GM13977 (cell line): ENCODE measurements around the gene LYRM4.

Experiments used
- DNase-seq: peaks from one replicate; pipeline ENCODE4 v3.0.0; 2012; ENCODE audit warnings: low spot score
- CTCF ChIP-seq: IDR thresholded peaks from 2 replicates; pipeline ENCODE4 v1.5.1; 2012; ENCODE audit warnings: mild to moderate bottlenecking, control low read depth; ENCODE audit not compliant: insufficient read depth; ENCODE audit errors: extremely low read depth, missing control alignments
- in situ Hi-C: fragments of 300-500 bp; cut with MboI; formaldehyde crosslinking; loops from one replicate; pipeline ENCODE4 v1.12.0; 2022; ENCODE audit warnings: low sequenced_read_pairs, low pct_unique_long_range_greater_than_20kb, mixed read lengths, inconsistent platforms; ENCODE audit not compliant: unreplicated experiment

LYRM4 gene

DNA sequence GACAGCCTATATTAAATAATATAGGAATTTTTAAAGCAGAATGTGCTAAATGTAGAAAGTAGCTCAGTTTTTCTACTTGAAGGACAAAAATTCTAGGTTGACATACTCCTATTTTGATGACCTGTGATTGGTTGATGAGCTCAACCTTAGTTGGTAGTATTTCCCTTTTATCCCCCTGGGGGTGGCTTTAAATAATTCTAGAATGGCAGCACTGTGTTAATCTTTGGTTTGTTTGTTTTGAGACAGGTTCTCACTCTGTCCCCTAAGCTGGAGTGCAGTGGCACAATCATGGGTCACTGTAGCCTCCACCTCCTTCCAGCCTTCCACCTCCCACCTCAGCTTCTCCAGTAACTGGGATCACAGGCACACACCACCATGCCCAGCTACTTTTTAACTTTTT lies 29.8 kb upstream of the LYRM4 start:
- no peak for TF ChIP-seq CTCF
- DNase-seq: no peak
- in situ Hi-C loops: no loop called here

DNA sequence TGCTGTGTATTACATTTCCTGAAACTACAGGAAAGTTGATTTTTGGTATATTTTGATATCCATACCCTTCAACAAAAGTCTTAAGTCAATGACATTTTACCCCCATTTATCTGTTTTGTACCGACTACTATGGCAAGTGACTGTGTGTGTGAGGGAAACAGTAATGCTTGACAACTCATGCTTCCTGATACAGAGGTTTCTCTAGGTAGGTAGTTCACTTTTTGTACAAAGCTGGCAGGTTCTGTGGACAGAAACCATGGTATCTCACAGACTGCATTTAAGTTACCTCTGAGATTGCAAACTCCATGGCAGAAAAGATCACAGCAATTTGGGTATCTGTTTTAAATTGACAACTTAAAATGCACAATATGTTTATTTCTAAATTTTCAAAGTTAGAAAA lies 29.3 kb upstream of the LYRM4 start:
- DNase-seq: no peak
- in situ Hi-C loops: no loop called here
- no peak for TF ChIP-seq CTCF

DNA sequence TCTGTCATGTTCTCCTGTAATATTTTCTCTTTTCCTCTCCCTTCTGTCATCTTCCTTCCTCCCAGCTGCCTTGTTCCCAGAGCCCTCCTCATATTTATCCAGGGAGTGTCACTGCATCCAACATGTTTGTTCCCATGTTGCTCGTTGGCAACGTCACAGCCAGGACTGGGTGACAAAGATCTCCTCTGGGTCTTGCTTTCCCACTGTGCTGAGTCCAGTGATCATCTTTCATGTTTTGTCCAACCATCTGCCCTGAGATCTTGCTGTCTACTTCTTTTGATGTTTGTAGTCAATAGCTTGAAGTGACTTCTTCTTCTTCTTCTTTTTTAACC lies 27.2 kb upstream of the LYRM4 start:
- no peak for DNase-seq
- in situ Hi-C loops: no loop called here
- TF ChIP-seq CTCF: no peak

GRCh38 chr6:5287205-5287965 lies 26.6 kb upstream of the LYRM4 start:
- TF ChIP-seq CTCF: no peak
- in situ Hi-C loops: no loop called here
- no peak for DNase-seq

DNA sequence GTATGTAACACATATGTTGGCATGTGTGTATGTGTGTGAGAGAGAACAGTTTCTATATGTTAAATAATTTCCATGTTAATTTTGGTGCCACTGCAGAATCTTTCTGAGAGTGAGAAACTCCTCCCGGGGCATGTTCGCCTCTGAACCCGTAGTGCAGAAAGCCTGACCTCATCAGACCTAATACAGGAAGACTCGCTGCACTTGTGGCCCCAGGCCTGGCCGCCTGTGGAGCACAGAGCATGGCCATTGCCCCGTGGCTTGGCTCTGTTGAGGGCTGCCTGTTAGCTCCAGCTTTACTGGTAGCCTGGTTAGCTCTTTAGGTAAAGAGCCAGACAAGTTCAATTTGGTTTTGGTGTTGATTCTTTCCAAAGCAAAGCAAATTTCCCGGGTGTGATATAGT lies 26.0 kb upstream of the LYRM4 start:
- in situ Hi-C loops: no loop called here
- DNase-seq: no peak
- TF ChIP-seq CTCF: no peak

- DNase-seq: no peak
- no peak for TF ChIP-seq CTCF
- in situ Hi-C loops: no loop called here
These were observed 24.8 kb upstream of the LYRM4 start for GRCh38 chr6:5285526-5285925.
